ENCODE results near the gene NASP.

NASP gene

GRCh38 chr1:45583666-45584350 lies at the start of gene NASP:
Gene NASP (plus strand): TSS chr1:45584041. CDS start chr1:45584147, 106 bp downstream.
- no peaks in the 10 kb centered on the region for H3K9me3 Mint-ChIP-seq (ENCODE audit: low read depth)
- H3K27ac Mint-ChIP-seq = peak within 1 kb of the TSS; percentile 99
- peak within 1 kb of the TSS; percentile 99 for H3K4me3 Mint-ChIP-seq
- H3K27me3 Mint-ChIP-seq = no peaks in the 10 kb centered on the region
- peaks cover 25% of the 10 kb centered on the region for H3K4me1 Mint-ChIP-seq (ENCODE audit: low read depth)
- no peaks in the 10 kb centered on the region for H3K36me3 Mint-ChIP-seq

GRCh38 chr1:45535988-45536766 lies 47.7 kb upstream of the NASP start:
- H3K27me3 Mint-ChIP-seq = no peaks in the 10 kb centered on the region
- no peak overlapping the region for H3K27ac Mint-ChIP-seq
- peaks cover 6% of the 10 kb centered on the region for H3K4me1 Mint-ChIP-seq (ENCODE audit: low read depth)
- H3K36me3 Mint-ChIP-seq = no peaks in the 10 kb centered on the region
- no peaks in the 10 kb centered on the region for H3K9me3 Mint-ChIP-seq (ENCODE audit: low read depth)
- H3K4me3 Mint-ChIP-seq = no peak overlapping the region

DNA sequence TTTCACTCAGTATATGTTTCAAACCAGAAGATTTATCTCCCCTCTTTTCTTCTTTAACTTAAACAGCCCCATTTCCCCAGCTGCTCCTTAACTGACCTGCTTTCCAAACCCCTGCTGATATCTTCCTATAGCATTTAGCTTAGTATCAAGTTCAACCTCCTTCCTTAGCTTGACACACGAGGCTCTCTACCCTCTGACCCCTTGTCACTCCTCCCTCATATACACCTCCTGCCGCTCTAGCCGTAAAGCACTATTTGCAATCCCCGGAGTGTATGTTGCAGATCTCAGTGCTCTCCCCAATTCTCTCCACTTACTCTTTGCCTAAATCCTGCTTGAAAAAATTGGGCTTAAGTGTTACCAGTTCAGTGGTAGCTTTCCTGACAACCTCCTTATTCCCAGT lies 47.0 kb upstream of the NASP start:
- Mint-ChIP-seq H3K4me3 (no peak overlapping the region), H3K27ac (no peak overlapping the region), H3K27me3 (no peaks in the 10 kb centered on the region), H3K9me3 (ENCODE audit: low read depth) (no peaks in the 10 kb centered on the region), H3K4me1 (ENCODE audit: low read depth) (peaks cover 6% of the 10 kb centered on the region), H3K36me3 (no peaks in the 10 kb centered on the region)

GRCh38 chr1:45541193-45541592 lies 42.6 kb upstream of the NASP start:
- no peak overlapping the region for H3K27ac Mint-ChIP-seq
- H3K36me3 Mint-ChIP-seq = no peaks in the 10 kb centered on the region
- H3K27me3 Mint-ChIP-seq = no peaks in the 10 kb centered on the region
- H3K9me3 Mint-ChIP-seq (ENCODE audit: low read depth) = no peaks in the 10 kb centered on the region
- H3K4me3 Mint-ChIP-seq = no peak overlapping the region
- peaks cover 34% of the 10 kb centered on the region for H3K4me1 Mint-ChIP-seq (ENCODE audit: low read depth)

GRCh38 chr1:45542591-45542990 lies 41.2 kb upstream of the NASP start:
- H3K27me3 Mint-ChIP-seq = no peaks in the 10 kb centered on the region
- no peak overlapping the region for H3K4me3 Mint-ChIP-seq
- no peak overlapping the region for H3K27ac Mint-ChIP-seq

GRCh38 chr1:45543581-45544417 lies 40.0 kb upstream of the NASP start:
- no peaks in the 10 kb centered on the region for H3K36me3 Mint-ChIP-seq

More at GRCh38 chr1:45542591-45542990, 41.2 kb upstream of the NASP start:
- peaks cover 31% of the 10 kb centered on the region for H3K4me1 Mint-ChIP-seq (ENCODE audit: low read depth)
- H3K36me3 Mint-ChIP-seq = no peaks in the 10 kb centered on the region
- H3K9me3 Mint-ChIP-seq (ENCODE audit: low read depth) = no peaks in the 10 kb centered on the region

GRCh38 chr1:45544530-45544929 lies 39.3 kb upstream of the NASP start:
- peaks cover 31% of the 10 kb centered on the region for H3K4me1 Mint-ChIP-seq (ENCODE audit: low read depth)
- H3K36me3 Mint-ChIP-seq = no peaks in the 10 kb centered on the region
- H3K9me3 Mint-ChIP-seq (ENCODE audit: low read depth) = no peaks in the 10 kb centered on the region
- H3K4me3 Mint-ChIP-seq = no peak overlapping the region
- H3K27ac Mint-ChIP-seq = no peak overlapping the region
- H3K27me3 Mint-ChIP-seq = no peaks in the 10 kb centered on the region

More at GRCh38 chr1:45543581-45544417, 40.0 kb upstream of the NASP start:
- Mint-ChIP-seq H3K27ac (peak overlapping the region; percentile 74), H3K4me1 (ENCODE audit: low read depth) (peaks cover 31% of the 10 kb centered on the region), H3K27me3 (no peaks in the 10 kb centered on the region), H3K4me3 (peak overlapping the region; percentile 75), H3K9me3 (ENCODE audit: low read depth) (no peaks in the 10 kb centered on the region)

- Mint-ChIP-seq H3K36me3 (no peaks in the 10 kb centered on the region), H3K4me1 (ENCODE audit: low read depth) (peaks cover 31% of the 10 kb centered on the region), H3K27me3 (no peaks in the 10 kb centered on the region), H3K27ac (peak overlapping the region; percentile 16), H3K4me3 (peak overlapping the region; percentile 4), H3K9me3 (ENCODE audit: low read depth) (no peaks in the 10 kb centered on the region)
Observed at GRCh38 chr1:45545019-45545493, 38.8 kb upstream of the NASP start.

DNA sequence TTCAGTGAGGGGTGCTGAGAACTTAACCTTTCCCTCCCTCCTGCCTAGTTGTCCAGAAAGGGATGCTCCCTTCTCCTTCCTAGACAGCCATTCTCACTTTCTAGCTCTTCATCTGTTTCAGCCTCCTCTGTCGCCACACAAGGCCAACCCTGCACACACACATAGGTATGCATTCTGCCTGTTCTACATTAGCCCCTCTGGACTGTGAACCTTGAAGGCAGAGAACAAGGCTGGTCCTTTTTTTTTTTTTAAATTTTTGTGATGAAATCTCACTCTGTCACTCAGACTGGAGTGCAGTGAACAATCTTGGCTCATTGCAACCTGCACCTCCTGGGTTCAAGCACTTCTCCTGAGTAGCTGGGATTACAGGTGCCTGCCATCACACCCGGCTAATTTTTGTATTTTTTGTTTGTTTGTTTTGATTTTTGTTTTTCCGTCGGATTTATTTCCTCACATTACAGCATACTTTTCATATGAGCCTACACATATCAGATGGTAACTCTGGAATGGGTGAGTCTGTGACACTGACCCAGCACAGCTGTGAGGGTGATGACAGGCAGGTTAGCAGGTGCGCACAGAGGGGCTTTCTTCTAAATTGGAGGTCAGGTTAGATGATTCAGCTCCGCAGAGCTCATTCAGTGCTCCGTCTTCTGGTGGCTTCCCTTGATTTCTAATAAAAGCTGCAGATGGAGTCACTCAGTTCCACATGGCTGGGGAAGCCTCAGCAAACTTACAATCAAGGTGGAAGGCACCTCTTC lies 38.1 kb upstream of the NASP start:
- H3K27me3 Mint-ChIP-seq = no peaks in the 10 kb centered on the region
- no peaks in the 10 kb centered on the region for H3K9me3 Mint-ChIP-seq (ENCODE audit: low read depth)
- H3K4me3 Mint-ChIP-seq = peak overlapping the region; percentile 37
- H3K4me1 Mint-ChIP-seq (ENCODE audit: low read depth) = peaks cover 35% of the 10 kb centered on the region
- no peaks in the 10 kb centered on the region for H3K36me3 Mint-ChIP-seq
- peak overlapping the region; percentile 16 for H3K27ac Mint-ChIP-seq

GRCh38 chr1:45550401-45551351 lies 33.2 kb upstream of the NASP start, which contains the start of gene AKR1A1:
Gene AKR1A1 (plus strand): TSS chr1:45550826. CDS start chr1:45561795, 10,969 bp downstream.
- H3K36me3 Mint-ChIP-seq = peaks cover 7% of the 10 kb centered on the region
- H3K4me3 Mint-ChIP-seq = peak within 1 kb of the TSS; percentile 96
- H3K27me3 Mint-ChIP-seq = no peaks in the 10 kb centered on the region
- no peaks in the 10 kb centered on the region for H3K9me3 Mint-ChIP-seq (ENCODE audit: low read depth)
- peak within 1 kb of the TSS; percentile 96 for H3K27ac Mint-ChIP-seq
- peaks cover 21% of the 10 kb centered on the region for H3K4me1 Mint-ChIP-seq (ENCODE audit: low read depth)

DNA sequence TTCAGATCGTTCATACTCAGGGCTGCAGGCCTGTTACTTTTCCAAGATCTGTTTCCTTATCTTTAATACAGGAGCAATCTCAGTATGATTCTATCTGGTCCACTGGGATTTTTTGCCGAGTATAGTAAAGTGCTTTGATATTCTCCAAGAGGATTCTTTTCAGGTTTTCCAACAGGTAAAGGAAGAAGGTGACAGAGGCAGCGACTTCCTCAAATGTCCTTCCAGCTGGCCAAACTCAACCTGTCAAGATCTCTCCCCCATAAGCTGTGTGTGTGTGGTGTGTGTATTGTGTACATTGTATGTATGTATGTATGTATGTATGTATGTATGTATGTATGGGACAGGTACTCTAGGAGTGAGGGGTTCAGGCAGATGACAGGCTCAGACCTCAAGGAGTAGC lies 32.2 kb upstream of the NASP start:
- H3K9me3 Mint-ChIP-seq (ENCODE audit: low read depth) = no peaks in the 10 kb centered on the region
- H3K36me3 Mint-ChIP-seq = peaks cover 7% of the 10 kb centered on the region
- peaks cover 19% of the 10 kb centered on the region for H3K4me1 Mint-ChIP-seq (ENCODE audit: low read depth)
- no peaks in the 10 kb centered on the region for H3K27me3 Mint-ChIP-seq
- H3K4me3 Mint-ChIP-seq = peak overlapping the region; percentile 96
- peak overlapping the region; percentile 96 for H3K27ac Mint-ChIP-seq

- Mint-ChIP-seq H3K4me3 (peak overlapping the region; percentile 96), H3K27ac (peak overlapping the region; percentile 18), H3K36me3 (peaks cover 7% of the 10 kb centered on the region), H3K9me3 (ENCODE audit: low read depth) (no peaks in the 10 kb centered on the region), H3K4me1 (ENCODE audit: low read depth) (peaks cover 20% of the 10 kb centered on the region), H3K27me3 (no peaks in the 10 kb centered on the region)
Observed at GRCh38 chr1:45552331-45552730, 31.5 kb upstream of the NASP start.

DNA sequence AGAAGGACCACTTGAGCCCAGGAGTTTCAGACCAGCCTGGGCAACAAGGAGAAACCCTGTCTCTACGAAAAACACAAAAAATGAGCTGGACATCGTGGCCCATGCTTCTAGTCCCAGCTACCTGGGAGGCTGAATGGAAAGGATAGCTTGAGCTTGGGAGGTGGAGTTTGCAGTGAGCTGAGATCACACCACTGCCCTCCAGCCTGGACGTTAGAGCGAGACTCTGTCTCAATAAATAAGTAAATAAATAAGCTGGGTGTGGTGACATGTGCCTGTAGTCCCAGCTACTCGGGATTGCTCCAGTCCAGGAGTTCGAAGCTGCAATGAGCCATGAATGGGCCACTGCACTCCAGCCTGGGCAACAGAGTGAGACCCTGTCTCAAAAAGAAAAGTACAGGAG lies 29.6 kb upstream of the NASP start:
- H3K9me3 Mint-ChIP-seq (ENCODE audit: low read depth) = no peaks in the 10 kb centered on the region
- no peak overlapping the region for H3K4me3 Mint-ChIP-seq
- H3K27ac Mint-ChIP-seq = no peak overlapping the region

More for the DNA sequence above, 29.6 kb upstream of the NASP start:
- H3K27me3 Mint-ChIP-seq = no peaks in the 10 kb centered on the region
- H3K4me1 Mint-ChIP-seq (ENCODE audit: low read depth) = peaks cover 24% of the 10 kb centered on the region
- peaks cover 7% of the 10 kb centered on the region for H3K36me3 Mint-ChIP-seq

All from activated naive CD8-positive, alpha-beta T cell (primary cell).